CD4-positive, alpha-beta T cell treated with Interleukin-2 at 100 ng/mL for 4 hours (primary cell): ENCODE data around the gene SLC11A1.

Source experiments
- DNase-seq: peaks from one replicate; pipeline ENCODE4 v3.0.0-alpha.2; 2020; ENCODE audit warnings: low spot score

Gene SLC11A1

DNA sequence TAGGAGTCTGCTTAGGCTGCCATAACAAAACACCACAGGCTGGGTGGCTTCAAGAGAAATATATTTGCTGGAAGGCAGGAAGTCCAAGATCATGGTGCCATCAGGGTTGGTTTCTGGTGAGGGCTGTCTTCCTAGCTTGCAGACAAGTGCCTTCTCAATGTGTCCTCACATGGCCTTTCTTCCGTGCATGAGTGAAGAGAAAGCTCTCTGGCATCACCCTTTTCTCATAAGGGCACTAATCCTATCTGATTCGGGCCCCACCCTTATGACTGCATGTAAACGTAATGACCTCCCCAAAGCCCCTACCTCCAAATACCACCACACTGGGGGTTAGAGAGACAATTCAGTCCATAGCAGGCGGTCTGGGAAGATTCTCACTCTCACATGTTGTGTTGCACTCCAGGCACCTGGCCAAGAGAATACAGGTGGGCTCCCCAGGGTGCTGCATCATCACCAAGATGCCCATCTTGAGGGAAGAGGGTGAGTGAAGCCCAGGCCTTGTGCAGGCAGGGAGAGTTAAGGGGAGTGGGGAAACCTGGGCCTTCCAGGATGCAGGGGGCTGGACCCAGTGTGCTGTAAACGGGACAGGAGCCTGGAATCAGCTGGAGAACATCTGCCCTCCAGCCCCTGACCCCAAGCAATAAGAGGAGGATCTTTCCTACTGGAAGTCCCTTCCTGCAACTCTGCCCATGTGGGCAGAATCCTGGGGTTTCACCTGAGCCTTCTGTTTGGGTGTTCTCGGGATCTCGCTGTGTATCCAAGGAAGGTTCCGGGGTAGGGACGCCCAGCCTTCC is 15.3 kb upstream of the SLC11A1 start:
- no peak for DNase-seq

DNA sequence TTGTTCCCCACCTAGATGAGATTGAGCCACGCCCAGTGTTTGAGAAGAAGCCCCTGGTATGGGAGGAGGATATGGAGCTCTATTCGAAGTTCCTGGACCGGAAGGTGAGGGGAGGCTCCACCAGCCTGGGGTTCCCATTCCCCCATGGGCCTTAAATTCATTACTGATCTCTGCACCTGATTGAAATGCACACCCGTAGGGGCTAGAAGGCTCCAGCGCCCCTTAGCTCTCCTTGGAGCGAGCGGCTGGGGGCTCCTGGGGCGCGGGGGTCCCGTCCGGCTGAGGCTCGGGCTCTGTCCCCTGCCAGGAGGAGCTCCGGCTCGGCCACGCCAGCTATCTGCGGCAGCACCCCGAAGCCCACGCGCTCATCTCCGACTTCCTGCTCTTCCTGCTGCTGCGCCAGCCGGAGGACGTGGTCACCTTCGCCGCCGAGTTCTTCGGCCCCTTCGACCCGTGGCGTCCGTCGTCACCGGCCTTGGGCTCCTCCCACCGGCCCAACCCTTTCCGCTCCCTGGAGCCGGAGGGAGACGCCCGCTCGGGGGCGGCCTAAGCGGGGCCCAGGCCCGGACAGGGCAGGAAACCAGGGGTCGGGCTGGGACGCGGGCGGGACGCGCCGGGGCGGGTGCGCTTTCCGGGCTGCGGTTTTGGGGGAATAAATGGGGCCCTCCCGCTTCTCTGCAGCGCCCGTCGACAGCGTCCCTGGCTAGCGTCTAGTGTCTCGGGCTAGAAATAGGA is 14.5 kb upstream of the SLC11A1 start:
- peak; percentile 72 for DNase-seq

DNA sequence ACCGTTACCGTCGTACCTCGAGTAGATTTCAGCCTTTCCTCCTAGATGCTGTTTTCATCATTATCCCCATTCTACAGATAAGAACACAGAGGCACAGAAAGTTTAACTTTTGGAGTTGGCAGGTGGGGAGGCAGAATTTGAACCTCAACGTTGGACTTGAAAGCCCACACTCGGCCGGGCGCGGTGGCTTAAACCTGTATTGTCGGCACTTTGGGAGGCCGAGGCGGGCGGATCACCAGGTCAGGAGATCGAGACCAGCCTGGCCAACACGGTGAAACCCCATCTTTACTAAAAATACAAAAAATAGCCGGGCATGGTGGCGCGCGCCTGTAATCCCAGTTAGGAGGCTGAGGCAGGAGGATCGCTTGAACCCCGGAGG is 13.9 kb upstream of the SLC11A1 start:
- DNase-seq, result no peak

DNA sequence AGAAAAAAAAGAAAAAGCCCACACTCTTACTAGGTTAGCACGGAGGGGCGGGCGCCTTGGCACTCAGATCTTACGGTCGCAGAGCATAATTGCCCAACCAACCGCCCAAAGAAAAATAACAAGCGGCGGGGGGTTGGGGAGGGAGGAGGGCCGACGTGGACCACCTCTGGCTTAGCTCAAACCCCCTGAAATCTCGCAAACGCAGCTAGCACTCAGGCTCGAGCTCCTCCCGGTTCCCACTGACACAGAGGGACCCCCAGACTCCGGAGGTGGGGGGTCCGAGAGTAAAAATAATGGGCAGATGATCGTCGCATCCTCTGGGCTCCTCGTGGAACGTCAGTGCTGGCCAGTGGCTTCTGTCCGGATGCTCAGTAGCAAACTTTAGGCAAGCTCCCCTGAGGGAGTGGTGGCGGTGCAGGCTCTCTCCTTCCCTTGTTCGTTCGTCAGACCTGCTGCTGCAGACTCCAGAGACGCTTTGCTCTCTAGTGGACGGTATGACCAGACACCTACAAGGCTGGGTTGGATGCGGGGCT is 13.4 kb upstream of the SLC11A1 start:
- DNase-seq, result no peak

DNA sequence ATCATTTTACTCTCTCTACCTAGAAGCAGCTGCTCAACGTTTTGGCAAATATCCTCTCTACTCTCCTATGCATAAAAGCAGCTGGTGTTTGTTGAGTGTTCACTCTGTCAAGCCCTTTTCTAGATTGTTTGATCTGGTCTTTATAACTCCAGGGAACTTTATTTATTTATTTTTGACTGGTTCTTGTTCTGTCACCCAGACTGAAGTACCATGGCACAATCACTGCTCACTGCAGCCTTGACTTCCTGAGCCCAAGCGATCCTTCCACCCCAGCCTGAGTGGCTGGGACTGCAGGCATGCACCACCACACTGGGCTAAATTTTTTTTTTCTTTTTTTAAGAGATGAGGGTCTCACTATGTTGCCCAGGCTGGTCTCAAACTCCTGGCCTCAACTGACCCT is 12.7 kb upstream of the SLC11A1 start:
- DNase-seq, result no peak

DNA sequence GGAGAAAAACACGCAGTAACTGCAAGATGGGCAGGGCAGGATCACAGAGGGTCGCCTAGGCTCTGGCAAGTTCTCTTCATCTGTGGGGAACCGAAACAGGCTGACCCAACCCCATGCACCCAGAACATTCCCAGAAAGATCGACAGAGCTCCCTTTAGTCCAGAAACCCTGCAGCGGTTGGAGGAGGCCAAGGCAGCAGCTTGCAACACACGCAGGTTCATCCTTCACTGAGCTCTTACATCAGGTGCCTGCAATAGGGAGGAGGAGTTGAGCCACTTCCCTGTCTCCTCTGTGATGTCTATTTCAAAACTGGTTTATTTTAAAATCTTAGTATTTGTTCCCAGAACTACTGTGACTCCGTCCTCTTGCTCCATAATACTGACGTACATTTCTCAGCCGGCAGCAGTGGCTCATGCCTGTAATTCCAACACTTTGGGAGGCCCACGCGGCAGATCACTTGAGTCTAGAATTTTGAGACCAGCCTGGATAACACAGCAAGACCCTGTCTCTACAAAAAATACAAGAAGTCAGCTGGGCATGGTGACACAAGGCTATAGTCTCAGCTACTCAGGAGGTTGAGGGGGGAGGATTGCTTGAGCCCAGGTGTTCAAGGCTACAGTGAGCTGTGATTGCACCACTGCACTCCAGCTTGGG is 11.5 kb upstream of the SLC11A1 start:
- DNase-seq, result no peak

DNA sequence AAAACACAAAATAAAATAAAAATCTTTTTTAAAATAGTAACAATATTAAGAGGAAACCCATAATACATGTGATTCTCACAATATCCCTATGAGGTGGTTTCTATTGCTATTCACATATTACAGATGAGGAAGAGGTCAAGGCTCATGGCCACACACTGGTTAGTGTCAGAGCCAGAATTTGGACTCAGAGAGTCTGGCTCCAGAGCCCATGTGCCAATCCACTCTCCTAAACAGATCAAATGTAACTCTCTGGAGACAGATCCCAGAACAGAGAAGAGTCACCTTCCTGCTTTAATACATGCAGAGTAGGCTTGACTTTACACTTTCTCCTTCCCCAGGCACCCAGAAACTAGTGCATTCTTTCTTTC is 10.1 kb upstream of the SLC11A1 start:
- DNase-seq, result no peak

DNA sequence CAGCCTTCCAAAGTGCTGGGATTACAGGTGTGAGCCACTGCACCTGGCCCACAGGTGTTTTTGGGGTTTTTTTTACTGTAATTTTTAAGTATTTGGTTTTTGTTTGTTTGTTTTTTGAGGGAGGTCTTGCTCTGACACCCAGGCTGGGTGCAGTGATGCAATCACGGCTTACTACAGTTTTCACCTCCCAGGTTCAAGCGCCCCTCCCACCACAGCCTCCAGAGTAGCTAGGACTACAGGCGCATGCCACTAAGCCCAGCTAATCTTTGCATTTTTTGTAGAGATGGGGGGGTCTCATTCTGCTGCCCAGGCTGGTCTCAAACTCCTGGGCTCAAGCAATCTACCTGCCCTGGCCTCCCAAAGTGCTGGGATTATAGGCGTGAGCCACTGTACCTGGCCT is 7.3 kb upstream of the SLC11A1 start:
- no peak for DNase-seq

DNA sequence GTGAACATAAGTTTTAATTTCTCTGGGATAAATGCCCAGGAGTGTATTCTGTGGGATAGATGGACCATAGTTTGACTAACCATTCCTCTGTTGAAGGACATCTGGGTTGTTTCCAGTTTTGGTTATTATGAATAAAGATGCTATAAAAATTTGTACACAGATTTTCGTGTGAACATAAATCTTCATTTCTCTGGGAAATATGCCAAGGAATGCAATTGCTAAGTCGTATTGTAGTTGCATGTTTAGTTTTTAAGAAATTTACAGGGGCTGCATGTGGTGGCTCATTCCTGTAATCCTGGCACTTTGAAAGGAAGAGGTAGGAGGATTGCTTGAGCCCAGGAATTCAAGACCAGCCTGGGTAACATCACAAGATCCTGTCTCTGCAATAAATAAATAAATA is 6.9 kb upstream of the SLC11A1 start:
- no peak for DNase-seq

DNA sequence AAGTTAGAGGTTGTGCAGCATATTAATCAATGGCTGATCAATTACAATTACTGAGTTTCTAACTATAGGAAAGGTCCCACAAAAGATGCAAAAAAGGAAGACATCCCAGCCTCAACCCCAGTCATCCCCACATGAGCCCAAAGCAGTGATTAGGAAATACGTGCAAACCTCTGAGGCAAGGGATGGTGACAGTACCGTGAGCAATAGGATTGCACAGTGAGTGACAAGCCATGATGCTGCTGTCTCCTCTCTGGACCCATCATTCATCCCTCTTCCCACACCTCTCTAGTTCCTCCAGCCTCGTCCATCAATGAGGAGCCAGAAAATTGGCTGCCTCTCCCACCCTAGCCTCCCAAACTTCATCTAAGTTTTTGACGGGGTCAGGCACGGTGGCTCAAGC is 4.0 kb upstream of the SLC11A1 start:
- no peak for DNase-seq

DNA sequence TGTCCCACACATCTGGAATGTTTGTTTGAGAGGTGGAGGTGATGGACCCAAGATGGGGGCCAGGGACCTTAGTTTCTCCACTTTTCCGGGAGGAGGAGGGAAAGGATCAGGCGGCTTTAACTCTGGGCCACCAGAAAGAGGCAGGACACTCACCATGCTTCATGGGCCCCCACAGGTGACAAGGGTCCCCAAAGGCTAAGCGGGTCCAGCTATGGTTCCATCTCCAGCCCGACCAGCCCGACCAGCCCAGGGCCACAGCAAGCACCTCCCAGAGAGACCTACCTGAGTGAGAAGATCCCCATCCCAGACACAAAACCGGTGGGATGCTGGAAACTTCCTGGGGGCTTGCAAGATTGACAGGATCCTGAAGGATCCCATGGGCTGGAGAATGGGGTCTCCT is 712 bp downstream of the SLC11A1 start:
- DNase-seq, result no peak

DNA sequence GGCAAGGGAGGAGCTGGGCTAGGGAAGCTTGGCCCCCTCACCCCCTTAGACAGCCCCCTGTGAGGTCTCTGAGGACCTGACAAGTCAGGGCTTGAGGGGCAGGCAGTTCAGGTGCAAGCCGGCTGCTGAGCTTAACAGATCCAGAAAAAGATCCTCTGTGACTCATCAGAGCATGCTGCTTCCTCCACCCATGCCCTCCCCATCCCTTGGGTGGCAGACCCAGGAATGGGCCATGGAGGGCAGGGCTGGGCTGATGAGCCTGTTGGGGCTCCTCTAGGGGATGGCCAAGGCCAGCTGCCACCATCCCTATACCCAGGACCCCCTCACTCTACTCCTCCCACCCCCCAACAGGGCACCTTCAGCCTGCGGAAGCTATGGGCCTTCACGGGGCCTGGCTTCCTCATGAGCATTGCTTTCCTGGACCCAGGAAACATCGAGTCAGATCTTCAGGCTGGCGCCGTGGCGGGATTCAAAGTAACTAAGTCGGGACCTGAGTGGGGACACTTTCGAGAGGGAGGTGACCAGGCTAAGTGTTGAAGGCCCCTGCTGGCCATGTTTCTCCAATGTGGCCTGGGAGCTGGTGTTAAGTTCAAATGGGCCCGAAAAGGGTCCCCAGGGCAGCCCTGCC is 1.9 kb downstream of the SLC11A1 start:
- no peak for DNase-seq

DNA sequence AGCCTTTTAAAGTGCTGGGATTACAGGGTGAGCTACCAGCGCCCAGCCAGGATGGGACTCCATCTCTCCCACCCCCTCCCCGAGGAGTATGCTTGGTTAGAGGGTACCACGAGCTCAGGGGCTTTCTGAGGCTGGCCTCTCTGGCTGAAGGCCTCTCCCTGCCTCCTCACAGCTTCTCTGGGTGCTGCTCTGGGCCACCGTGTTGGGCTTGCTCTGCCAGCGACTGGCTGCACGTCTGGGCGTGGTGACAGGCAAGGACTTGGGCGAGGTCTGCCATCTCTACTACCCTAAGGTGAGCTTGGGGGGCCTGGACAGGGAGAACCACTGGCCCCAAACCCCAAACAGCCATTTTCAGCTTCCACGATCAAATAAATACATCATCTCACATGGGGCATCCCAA is 2.9 kb downstream of the SLC11A1 start:
- no peak for DNase-seq

DNA sequence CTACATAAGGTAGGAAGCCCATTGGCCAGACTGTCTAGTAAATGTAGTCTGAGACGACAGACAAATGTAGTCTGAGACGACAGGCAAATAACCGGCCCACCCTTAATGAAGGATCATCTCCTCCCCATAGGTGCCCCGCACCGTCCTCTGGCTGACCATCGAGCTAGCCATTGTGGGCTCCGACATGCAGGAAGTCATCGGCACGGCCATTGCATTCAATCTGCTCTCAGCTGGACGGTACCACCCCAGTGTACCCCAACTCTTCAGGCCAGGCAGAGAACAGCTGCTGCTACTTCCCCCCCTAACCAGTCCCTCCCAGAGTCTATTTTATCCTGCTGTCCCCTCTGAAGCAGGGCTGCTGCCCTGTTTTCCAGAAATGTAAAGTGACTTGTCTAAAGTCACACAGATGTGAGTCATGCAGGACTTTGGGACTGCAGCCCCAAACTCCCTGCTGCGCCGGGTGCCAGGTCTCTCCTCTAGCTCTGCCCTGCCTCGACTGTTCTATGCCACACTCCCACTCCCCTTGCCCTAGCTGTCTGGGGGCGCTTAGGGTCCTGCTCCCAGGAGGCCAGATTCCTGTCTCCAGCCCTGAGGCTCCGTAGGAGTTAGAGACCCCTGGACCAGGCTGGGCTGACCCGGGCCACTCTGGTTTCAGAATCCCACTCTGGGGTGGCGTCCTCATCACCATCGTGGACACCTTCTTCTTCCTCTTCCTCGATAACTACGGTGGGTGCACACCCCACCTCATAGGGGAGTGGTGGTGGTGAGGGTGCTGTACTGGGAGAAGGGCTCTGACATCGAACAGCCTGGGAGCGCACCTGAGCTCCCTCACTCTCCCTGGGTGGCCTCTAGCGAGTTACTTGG is 4.7 kb downstream of the SLC11A1 start:
- no peak for DNase-seq

DNA sequence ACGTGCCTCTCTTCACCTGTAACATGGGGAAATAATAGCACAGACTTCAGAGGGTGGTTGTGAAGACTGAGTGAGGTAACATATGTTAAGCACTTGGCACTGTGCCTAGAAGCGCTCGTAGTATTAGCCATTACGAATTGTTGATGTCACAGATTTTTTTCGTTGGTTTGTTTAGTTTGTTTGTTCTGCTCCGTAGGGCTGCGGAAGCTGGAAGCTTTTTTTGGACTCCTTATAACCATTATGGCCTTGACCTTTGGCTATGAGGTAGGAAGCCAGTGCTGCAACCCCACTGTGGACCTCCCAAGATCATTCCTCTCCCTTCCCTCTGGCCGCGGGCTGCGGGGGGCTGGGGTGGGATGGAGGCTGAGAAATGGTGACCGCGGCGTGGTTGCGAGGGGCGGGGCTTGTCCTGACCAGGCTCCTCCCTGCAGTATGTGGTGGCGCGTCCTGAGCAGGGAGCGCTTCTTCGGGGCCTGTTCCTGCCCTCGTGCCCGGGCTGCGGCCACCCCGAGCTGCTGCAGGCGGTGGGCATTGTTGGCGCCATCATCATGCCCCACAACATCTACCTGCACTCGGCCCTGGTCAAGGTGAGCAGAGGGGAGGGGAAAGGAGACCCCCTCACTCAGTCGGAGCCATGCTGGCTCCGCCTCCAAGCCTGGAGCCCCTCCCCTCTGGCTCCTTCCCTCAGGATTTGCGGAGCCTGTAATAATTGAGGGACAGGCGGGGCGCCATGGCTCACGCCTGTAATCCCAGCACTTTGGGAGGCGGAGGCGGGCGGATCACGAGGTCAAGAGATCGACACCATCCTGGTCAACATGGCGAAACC is 5.5 kb downstream of the SLC11A1 start:
- peak; percentile 7 for DNase-seq

DNA sequence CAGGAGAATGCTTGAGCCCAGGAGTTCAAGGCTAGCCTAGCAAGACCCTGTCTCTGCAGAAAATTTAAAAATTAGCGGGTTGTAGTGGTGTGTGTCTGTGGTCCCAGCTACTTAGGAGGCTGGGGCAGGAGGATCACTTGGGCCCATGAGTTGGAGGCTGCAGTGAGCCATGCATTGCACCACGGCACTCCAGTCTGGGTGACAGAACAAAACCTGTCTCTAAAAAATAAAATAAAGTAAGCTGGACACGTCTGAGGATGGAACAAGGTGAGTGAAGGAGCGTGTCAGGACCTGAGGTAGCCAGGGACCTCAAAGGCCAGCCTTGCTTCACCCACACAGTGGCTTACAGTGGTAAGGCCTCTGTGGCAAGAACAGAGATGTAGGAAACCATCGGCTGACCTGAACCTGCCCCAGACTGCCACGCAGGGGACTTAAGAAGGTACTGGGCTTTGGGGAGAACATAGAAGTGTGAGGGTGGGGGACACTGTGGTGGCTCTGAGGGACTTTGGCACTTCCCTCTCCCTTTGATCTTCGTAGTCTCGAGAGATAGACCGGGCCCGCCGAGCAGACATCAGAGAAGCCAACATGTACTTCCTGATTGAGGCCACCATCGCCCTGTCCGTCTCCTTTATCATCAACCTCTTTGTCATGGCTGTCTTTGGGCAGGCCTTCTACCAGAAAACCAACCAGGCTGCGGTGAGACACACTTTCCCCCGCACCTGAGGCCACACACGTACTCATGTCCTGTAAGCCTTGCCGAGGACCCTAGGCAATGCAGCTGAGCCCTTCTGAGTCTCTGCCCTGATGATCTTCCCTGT is 7.5 kb downstream of the SLC11A1 start:
- no peak for DNase-seq

DNA sequence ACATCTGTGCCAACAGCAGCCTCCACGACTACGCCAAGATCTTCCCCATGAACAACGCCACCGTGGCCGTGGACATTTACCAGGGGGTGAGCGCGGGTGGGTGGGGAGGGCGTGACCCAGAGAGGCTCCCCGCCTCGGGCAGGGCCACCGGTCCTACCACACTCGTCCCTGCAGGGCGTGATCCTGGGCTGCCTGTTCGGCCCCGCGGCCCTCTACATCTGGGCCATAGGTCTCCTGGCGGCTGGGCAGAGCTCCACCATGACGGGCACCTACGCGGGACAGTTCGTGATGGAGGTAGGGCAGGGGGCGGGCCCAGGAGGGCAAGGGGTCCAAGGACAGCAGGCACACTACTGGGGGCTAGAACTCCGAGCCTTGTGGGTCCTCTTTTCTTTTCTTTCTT is 9.1 kb downstream of the SLC11A1 start:
- no peak for DNase-seq

DNA sequence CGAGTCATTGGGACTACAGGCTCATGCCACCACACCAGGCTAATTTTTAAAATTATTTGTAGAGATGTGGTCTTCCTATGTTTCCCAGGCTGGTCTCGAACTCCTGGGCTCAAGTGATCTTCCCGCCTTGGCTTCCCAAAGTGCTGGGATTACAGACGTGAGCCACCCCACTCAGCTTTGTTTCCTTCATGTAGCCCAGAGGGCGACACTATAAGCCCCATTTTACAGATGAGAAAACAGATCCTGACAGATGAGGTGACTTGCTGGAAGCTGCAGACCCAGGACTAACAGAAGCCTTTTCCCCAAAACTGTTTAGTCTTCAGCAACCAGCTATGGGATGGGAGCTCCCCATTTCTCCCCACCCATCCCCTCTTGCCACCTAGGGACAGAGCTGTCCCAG is 10.4 kb downstream of the SLC11A1 start:
- DNase-seq, result no peak

DNA sequence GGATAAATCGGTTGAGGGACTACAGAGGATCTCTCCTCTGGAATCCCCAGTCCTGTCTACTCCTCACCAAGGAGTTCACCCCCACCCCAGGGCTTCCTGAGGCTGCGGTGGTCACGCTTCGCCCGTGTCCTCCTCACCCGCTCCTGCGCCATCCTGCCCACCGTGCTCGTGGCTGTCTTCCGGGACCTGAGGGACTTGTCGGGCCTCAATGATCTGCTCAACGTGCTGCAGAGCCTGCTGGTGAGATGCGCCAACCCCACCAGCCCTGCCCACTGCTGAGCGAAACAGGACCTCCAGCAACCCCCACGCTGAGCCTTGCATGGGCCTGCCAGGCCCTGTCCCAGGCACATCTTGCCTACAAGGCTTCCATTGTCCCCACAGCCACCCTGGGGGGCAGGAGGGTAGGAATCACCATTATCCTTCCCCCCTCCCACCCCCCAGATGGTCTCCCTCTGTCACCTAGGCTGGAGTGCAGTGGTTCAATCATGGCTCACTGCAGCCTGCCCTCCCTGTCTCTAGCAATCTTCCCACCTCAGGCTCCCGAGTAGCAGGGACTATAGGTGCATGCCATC is 10.9 kb downstream of the SLC11A1 start:
- DNase-seq, result no peak
